ENCODE results near the gene SLC25A17. TPM values are rescaled to one million over a fixed set of nuclear protein-coding genes. Genes with fewer than 3 reads are reported as not detected.

The SLC25A17 gene
- polyA plus RNA-seq, 1 experiment: 28.8 TPM

- POLR2A ChIA-PET: no interaction called here
Observed at GRCh38 chr22:40727070-40727963, 91.8 kb downstream of the SLC25A17 start.

DNA sequence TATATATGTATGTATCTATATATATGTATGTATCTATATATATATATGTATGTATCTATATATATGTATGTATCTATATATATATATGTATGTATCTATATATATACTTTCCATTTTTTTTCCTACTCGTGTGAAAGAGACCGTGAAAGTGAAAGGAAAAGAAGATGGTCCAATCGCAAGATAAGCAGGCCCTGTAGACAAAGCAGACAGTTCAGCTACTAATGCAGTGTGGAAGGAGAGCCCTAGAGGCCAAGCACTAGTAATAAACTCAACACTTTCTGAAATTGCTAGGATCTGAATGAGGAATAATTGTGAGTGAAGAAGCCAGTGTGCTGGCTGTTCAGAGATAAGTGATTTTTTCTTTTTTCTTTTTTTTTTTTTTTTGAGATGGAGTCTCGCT is 92.6 kb downstream of the SLC25A17 start:
- Histone ChIP-seq H3K4me3 (ENCODE audit: low read depth, low read length) (no peak overlapping the region), H3K9me3 (ENCODE audit: control insufficient read depth, insufficient read depth, low read length) (peaks cover 3% of the 10 kb centered on the region; the same call in 1 of the 2 replicates), H3K27ac (ENCODE audit: low read depth, low read length) (no peak overlapping the region), H3K27me3 (ENCODE audit: control insufficient read depth, insufficient read depth, low read length) (no peaks in the 10 kb centered on the region)
- no peak for DNase-seq (ENCODE audit: low read depth, low spot score)
- ChIA-PET CTCF (interaction anchor here (0.7 to 0.9 kb wide), 2 partner anchors 43 to 233 kb away, joined by 3 read pairs; no protein-coding TSS in a partner anchor), POLR2A (no interaction called here)
- TF ChIP-seq, protein P1, sequence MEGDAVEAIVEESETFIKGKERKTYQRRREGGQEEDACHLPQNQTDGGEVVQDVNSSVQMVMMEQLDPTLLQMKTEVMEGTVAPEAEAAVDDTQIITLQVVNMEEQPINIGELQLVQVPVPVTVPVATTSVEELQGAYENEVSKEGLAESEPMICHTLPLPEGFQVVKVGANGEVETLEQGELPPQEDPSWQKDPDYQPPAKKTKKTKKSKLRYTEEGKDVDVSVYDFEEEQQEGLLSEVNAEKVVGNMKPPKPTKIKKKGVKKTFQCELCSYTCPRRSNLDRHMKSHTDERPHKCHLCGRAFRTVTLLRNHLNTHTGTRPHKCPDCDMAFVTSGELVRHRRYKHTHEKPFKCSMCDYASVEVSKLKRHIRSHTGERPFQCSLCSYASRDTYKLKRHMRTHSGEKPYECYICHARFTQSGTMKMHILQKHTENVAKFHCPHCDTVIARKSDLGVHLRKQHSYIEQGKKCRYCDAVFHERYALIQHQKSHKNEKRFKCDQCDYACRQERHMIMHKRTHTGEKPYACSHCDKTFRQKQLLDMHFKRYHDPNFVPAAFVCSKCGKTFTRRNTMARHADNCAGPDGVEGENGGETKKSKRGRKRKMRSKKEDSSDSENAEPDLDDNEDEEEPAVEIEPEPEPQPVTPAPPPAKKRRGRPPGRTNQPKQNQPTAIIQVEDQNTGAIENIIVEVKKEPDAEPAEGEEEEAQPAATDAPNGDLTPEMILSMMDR (IDR thresholded peaks at IDR 0.05; ENCODE audit: low read depth, low read length): no peak

More at GRCh38 chr22:40727070-40727963, 91.8 kb downstream of the SLC25A17 start:
- Histone ChIP-seq H3K9me3 (ENCODE audit: control insufficient read depth, insufficient read depth, low read length) (peaks cover 3% of the 10 kb centered on the region; the same call in 1 of the 2 replicates), H3K4me3 (ENCODE audit: low read depth, low read length) (no peak overlapping the region), H3K27me3 (ENCODE audit: control insufficient read depth, insufficient read depth, low read length) (no peaks in the 10 kb centered on the region), H3K27ac (ENCODE audit: low read depth, low read length) (no peak overlapping the region)
- CTCF ChIA-PET: interaction anchor here (0.7 to 0.9 kb wide), 2 partner anchors 44 to 233 kb away, joined by 3 read pairs; no protein-coding TSS in a partner anchor
- DNase-seq (ENCODE audit: low read depth, low spot score): no peak
- TF ChIP-seq, protein P1 (IDR thresholded peaks at IDR 0.05; ENCODE audit: low read depth, low read length): no peak

DNA sequence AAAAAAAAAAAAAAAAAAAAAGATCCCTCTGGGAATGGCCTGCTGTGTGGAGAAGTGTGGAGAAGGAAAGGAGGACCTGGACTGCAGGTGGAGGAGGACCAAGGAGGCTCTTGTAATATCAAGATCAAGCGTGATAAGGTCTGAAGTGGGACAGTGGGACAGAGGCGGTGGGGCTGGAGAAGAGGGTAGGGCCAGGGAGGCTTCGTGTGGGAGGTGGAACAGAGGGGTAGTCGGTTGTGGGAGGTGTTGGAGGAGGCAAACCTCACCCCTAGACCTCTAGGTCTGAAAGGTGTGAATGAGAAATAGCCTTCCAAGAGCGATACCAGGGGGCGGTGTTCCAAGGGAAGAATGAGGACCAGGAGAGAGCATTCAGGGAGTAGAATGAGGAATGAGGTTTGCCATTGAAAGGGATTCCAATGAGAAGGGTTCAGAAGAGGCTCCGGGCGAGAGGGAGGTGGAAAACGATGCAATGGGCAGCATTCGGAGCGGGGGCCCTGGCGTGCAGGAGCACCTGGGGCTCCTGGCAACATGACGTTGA is 95.7 kb downstream of the SLC25A17 start:
- POLR2A ChIA-PET: no interaction called here

DNA sequence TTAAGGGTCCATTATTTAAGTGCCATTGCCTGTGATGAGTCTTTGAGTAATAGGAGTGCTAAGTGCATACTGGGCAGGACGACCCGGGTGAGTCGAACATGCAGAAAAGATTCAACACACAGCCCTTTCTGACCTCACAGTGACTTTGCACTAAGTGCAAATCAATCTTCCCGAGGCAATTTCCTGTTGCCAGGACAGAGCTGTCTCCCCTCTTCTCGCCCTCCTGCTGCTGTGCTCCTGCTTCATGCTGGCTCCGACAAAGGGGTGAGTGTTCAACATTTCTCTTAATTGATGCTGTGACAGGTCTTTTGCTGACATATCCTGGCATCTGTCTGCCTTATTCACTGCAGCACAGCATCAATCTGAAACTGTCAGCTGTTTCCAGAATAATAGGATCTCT is 97.9 kb downstream of the SLC25A17 start:
- H3K27me3 ChIP-seq (ENCODE audit: control insufficient read depth, insufficient read depth, low read length): no peaks in the 10 kb centered on the region
- H3K4me3 ChIP-seq (ENCODE audit: low read depth, low read length): no peak overlapping the region
- no peaks in the 10 kb centered on the region for H3K9me3 ChIP-seq (ENCODE audit: control insufficient read depth, insufficient read depth, low read length)
- CTCF ChIA-PET: interaction anchor here (0.6 to 1.1 kb wide), 2 partner anchors 36 to 39 kb away, joined by 3 to 4 read pairs; no protein-coding TSS in a partner anchor
- POLR2A ChIA-PET: interaction anchor here (1.1 kb wide), 1 partner anchor 11 kb away, joined by 7 read pairs; no protein-coding TSS in a partner anchor
- DNase-seq (ENCODE audit: low read depth, low spot score): no peak
- TF ChIP-seq, protein P1 (IDR thresholded peaks at IDR 0.05; ENCODE audit: low read depth, low read length): no peak
- no peak overlapping the region for H3K27ac ChIP-seq (ENCODE audit: low read depth, low read length)

More for the DNA sequence above, 95.7 kb downstream of the SLC25A17 start:
- H3K27me3 ChIP-seq (ENCODE audit: control insufficient read depth, insufficient read depth, low read length): no peaks in the 10 kb centered on the region
- H3K9me3 ChIP-seq (ENCODE audit: control insufficient read depth, insufficient read depth, low read length): no peaks in the 10 kb centered on the region
- no peak overlapping the region for H3K27ac ChIP-seq (ENCODE audit: low read depth, low read length)
- DNase-seq (ENCODE audit: low read depth, low spot score): no peak
- CTCF ChIA-PET: no interaction called here
- no peak overlapping the region for H3K4me3 ChIP-seq (ENCODE audit: low read depth, low read length)
- TF ChIP-seq, protein P1 (IDR thresholded peaks at IDR 0.05; ENCODE audit: low read depth, low read length): no peak

Data from AG04450 (cell line).